ENCODE results near the gene SLC15A1. TPM values are rescaled to one million over a fixed set of nuclear protein-coding genes. Genes with fewer than 3 reads are reported as not detected.

The SLC15A1 gene
- total and polyA plus RNA-seq, 4 donors = 0.10 to 13.9 (median 0.13) TPM; not detected in 1

DNA sequence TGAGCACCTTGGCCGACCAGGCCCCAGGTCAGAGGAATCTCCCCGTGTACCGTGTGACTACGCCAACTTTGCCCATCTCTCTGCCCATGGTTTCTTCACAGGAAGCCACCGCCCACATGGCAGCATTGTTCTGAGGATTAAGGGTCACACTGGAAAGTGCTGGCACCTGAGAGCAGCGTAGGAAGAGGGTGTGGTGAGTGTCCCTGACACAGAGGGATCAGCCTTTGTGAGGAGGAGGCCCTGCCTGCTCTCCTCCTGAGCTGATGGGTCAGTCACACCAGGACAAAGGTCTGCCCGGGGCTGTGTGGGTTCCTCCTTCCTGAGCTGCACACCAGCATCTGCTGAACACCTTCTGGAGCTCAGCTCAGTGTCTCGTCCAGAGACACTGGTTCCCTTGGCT lies 32.2 kb upstream of the SLC15A1 start:
- H3K27ac ChIP-seq (ENCODE audit: low read depth in 1 of 2, low read length in 2 of 2) = no peak overlapping the region
- H3K9me3 ChIP-seq (ENCODE audit: control insufficient read depth, low read length) = peaks cover 4% of the 10 kb centered on the region
- no peaks in the 10 kb centered on the region for H3K27me3 ChIP-seq (ENCODE audit: control insufficient read depth in 1 of 2, insufficient read depth in 2 of 2, low read length in 1 of 2)
- 93% methylated on average over 8 of the region's 8 CpGs for WGBS, 2 donors
- no peak overlapping the region for H3K4me3 ChIP-seq (ENCODE audit: low read length in 2 of 2)
- intact Hi-C loops (cut with DNase I) = no loop called here
- ATAC-seq (ENCODE audit: low FRiP score) (no peak), DNase-seq (no peak)
- H3K36me3 ChIP-seq (ENCODE audit: control insufficient read depth in 1 of 2, insufficient read depth in 2 of 2, low read length in 1 of 2) = no peaks in the 10 kb centered on the region
- H3K4me1 ChIP-seq (ENCODE audit: control insufficient read depth in 1 of 2, insufficient read depth in 2 of 2, low read length in 2 of 2) = no peaks in the 10 kb centered on the region

DNA sequence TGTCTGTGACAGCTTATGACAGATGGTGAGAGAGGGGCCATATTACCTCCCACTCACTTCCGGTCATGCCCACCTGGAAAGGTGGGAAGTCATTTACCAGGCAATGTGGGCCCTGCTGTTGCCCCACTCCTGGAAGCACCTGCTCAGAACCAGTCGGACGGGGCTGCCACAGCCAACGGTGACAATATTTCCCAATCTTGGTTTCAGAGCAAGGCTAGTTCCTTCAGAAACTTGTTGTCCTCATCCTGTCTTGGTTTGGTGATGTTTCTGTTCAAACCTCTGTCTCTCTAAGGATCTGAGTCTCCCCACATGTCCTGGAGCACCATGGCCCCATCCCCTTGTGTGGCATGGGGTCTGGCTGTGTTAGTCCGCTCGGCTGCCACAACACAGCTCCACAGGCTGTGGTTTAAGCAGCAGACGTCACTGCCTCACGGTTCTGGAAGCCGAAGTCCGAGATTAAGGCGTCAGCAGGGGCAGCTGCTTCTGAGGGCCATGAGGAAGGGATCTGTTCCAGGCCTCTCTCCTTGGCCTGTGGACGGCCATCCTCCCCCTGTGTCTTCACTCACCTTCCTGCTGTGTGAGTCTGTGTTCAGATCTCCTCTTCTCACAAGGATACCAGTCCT lies 31.5 kb upstream of the SLC15A1 start:
- ATAC-seq (ENCODE audit: low FRiP score) (no peak), DNase-seq (no peak)
- WGBS, 2 donors = 87 to 92% methylated on average over 12 of the region's 12 CpGs
- Histone ChIP-seq H3K4me1 (ENCODE audit: control insufficient read depth in 1 of 2, insufficient read depth in 2 of 2, low read length in 2 of 2) (no peaks in the 10 kb centered on the region), H3K27ac (ENCODE audit: low read depth in 1 of 2, low read length in 2 of 2) (no peak overlapping the region), H3K27me3 (ENCODE audit: control insufficient read depth in 1 of 2, insufficient read depth in 2 of 2, low read length in 1 of 2) (no peaks in the 10 kb centered on the region), H3K9me3 (ENCODE audit: control insufficient read depth, low read length) (peaks cover 4% of the 10 kb centered on the region), H3K36me3 (ENCODE audit: control insufficient read depth in 1 of 2, insufficient read depth in 2 of 2, low read length in 1 of 2) (no peaks in the 10 kb centered on the region), H3K4me3 (ENCODE audit: low read length in 2 of 2) (no peak overlapping the region)
- intact Hi-C loops (cut with DNase I) = no loop called here

DNA sequence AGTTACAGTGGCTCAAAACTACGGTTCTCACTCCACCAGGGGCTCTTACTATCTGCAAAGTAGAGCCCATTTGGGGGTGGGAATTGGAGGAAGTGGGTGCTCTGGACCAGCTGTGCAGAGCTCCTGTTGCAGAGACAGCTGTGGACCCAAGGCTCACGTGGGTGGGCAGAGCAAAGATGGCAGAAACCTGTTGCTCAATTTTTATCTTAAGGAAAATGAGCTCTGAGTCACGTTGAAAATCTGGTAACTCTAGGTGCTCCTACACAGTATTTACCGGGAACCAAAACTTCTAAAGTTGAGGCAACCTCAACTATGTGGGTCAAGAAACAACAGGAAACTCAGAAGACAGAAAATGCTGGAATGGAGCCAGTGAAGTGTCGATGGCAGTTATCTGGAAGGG lies 30.2 kb upstream of the SLC15A1 start:
- Histone ChIP-seq H3K4me3 (ENCODE audit: low read length in 2 of 2) (no peak overlapping the region), H3K27me3 (ENCODE audit: control insufficient read depth in 1 of 2, insufficient read depth in 2 of 2, low read length in 1 of 2) (no peaks in the 10 kb centered on the region), H3K4me1 (ENCODE audit: control insufficient read depth in 1 of 2, insufficient read depth in 2 of 2, low read length in 2 of 2) (no peaks in the 10 kb centered on the region), H3K9me3 (ENCODE audit: control insufficient read depth, low read length) (peaks cover 4% of the 10 kb centered on the region), H3K27ac (ENCODE audit: low read depth in 1 of 2, low read length in 2 of 2) (no peak overlapping the region), H3K36me3 (ENCODE audit: control insufficient read depth in 1 of 2, insufficient read depth in 2 of 2, low read length in 1 of 2) (no peaks in the 10 kb centered on the region)
- DNase-seq (no peak), ATAC-seq (ENCODE audit: low FRiP score) (no peak)
- WGBS, 2 donors = 36 to 46% methylated on average over 5 of the region's 5 CpGs
- intact Hi-C loops (cut with DNase I) = no loop called here

DNA sequence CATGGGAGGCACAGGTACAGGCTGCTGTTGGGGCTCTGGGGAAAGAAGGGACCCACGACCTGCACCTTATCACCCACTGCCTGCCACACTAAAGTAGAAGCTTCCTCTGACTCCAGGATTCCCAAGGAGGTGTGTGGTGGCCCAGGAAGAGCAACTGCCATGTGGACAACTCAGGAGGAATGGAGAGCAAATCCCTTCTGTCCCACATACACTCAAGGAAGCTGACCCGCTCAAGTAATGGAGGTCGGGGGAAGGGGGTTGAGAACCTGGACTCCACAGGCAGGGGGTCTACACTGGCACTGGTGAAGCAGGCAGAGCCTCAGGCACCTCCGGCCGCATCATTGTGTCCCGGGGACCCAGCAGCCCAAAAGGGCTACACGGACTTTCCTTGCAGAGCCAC lies 29.4 kb upstream of the SLC15A1 start:
- Histone ChIP-seq H3K27me3 (ENCODE audit: control insufficient read depth in 1 of 2, insufficient read depth in 2 of 2, low read length in 1 of 2) (no peaks in the 10 kb centered on the region), H3K9me3 (ENCODE audit: control insufficient read depth, low read length) (peaks cover 4% of the 10 kb centered on the region), H3K27ac (ENCODE audit: low read depth in 1 of 2, low read length in 2 of 2) (no peak overlapping the region), H3K4me1 (ENCODE audit: control insufficient read depth in 1 of 2, insufficient read depth in 2 of 2, low read length in 2 of 2) (no peaks in the 10 kb centered on the region), H3K4me3 (ENCODE audit: low read length in 2 of 2) (no peak overlapping the region), H3K36me3 (ENCODE audit: control insufficient read depth in 1 of 2, insufficient read depth in 2 of 2, low read length in 1 of 2) (no peaks in the 10 kb centered on the region)
- ATAC-seq (ENCODE audit: low FRiP score) (no peak), DNase-seq (no peak)
- intact Hi-C loops (cut with DNase I) = no loop called here
- 70 to 78% methylated on average over 7 of the region's 7 CpGs for WGBS, 2 donors

DNA sequence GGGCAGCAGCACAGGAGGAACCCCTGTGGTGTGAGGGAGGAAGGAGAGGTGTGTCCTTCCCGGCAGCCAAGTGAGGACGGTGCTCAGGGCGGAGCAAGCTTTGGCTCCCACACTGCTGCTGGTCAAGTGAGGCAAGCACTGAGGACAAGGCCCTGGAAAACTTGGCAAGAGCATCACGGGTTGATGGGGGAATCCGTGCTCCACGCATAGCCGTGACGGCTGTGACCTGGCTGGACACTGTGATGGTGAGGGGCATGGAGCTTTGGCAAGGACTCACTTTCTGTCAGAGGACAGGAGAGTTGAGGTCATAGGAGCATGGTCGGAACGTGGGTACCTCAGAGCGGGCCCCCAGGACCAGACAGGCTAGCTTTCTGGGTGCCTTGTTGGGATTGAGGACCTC lies 29.0 kb upstream of the SLC15A1 start:
- WGBS, 2 donors = 86 to 88% methylated on average over 11 of the region's 11 CpGs
- H3K9me3 ChIP-seq (ENCODE audit: control insufficient read depth, low read length) = peaks cover 4% of the 10 kb centered on the region
- H3K27ac ChIP-seq (ENCODE audit: low read depth in 1 of 2, low read length in 2 of 2) = no peak overlapping the region
- intact Hi-C loops (cut with DNase I) = no loop called here
- no peak overlapping the region for H3K4me3 ChIP-seq (ENCODE audit: low read length in 2 of 2)
- no peak for DNase-seq
- no peak for ATAC-seq (ENCODE audit: low FRiP score)
- no peaks in the 10 kb centered on the region for H3K4me1 ChIP-seq (ENCODE audit: control insufficient read depth in 1 of 2, insufficient read depth in 2 of 2, low read length in 2 of 2)
- H3K27me3 ChIP-seq (ENCODE audit: control insufficient read depth in 1 of 2, insufficient read depth in 2 of 2, low read length in 1 of 2) = no peaks in the 10 kb centered on the region
- H3K36me3 ChIP-seq (ENCODE audit: control insufficient read depth in 1 of 2, insufficient read depth in 2 of 2, low read length in 1 of 2) = no peaks in the 10 kb centered on the region

DNA sequence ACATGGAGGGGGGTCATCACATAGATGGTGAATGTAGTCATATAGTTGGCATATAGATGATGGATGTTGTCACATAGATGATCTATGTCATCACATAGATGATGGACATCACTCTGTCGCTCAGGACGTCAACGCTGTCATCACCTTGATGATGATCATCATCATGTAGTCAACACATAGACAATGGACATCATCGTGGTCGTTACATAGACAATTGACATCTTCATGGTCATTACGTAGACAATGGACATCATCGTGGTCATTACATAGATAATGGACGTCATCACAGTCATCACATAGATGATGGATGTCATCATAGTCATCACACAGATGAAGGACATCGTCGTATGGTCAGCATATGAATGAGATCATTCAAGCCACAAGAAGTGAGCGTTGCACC lies 28.6 kb upstream of the SLC15A1 start:
- intact Hi-C loops (cut with DNase I) = no loop called here
- ATAC-seq (ENCODE audit: low FRiP score) = no peak
- WGBS, 2 donors = 85 to 91% methylated on average over 11 of the region's 11 CpGs
- Histone ChIP-seq H3K9me3 (ENCODE audit: control insufficient read depth, low read length) (peaks cover 4% of the 10 kb centered on the region), H3K36me3 (ENCODE audit: control insufficient read depth in 1 of 2, insufficient read depth in 2 of 2, low read length in 1 of 2) (no peaks in the 10 kb centered on the region), H3K4me3 (ENCODE audit: low read length in 2 of 2) (no peak overlapping the region), H3K4me1 (ENCODE audit: control insufficient read depth in 1 of 2, insufficient read depth in 2 of 2, low read length in 2 of 2) (no peaks in the 10 kb centered on the region), H3K27me3 (ENCODE audit: control insufficient read depth in 1 of 2, insufficient read depth in 2 of 2, low read length in 1 of 2) (no peaks in the 10 kb centered on the region), H3K27ac (ENCODE audit: low read depth in 1 of 2, low read length in 2 of 2) (no peak overlapping the region)
- DNase-seq = no peak

DNA sequence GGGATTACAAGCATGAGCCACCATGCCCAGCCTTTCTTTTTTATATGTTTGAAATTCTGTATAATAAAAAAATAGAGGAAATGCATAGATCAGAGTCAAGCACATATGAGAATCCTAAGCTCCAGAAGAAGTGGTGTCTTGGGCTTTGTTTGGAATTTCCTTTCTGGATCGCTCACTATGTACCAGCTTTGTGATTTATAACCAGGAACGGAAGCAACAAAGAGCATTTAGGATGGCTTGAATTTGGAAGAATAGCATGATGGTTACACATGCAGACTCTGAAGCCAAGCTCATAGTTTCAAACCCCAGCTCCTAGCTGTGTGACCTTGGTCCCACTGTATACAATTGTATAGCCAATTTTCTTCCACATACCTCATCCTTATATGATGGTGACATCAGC lies 28.0 kb upstream of the SLC15A1 start:
- peaks cover 4% of the 10 kb centered on the region for H3K9me3 ChIP-seq (ENCODE audit: control insufficient read depth, low read length)
- 15 to 33% methylated on average over 2 of the region's 2 CpGs for WGBS, 2 donors
- H3K27me3 ChIP-seq (ENCODE audit: control insufficient read depth in 1 of 2, insufficient read depth in 2 of 2, low read length in 1 of 2) = no peaks in the 10 kb centered on the region
- H3K36me3 ChIP-seq (ENCODE audit: control insufficient read depth in 1 of 2, insufficient read depth in 2 of 2, low read length in 1 of 2) = no peaks in the 10 kb centered on the region
- ATAC-seq (ENCODE audit: low FRiP score) (no peak), DNase-seq (no peak)
- no peak overlapping the region for H3K4me3 ChIP-seq (ENCODE audit: low read length in 2 of 2)
- no peaks in the 10 kb centered on the region for H3K4me1 ChIP-seq (ENCODE audit: control insufficient read depth in 1 of 2, insufficient read depth in 2 of 2, low read length in 2 of 2)
- intact Hi-C loops (cut with DNase I) = no loop called here
- no peak overlapping the region for H3K27ac ChIP-seq (ENCODE audit: low read depth in 1 of 2, low read length in 2 of 2)

DNA sequence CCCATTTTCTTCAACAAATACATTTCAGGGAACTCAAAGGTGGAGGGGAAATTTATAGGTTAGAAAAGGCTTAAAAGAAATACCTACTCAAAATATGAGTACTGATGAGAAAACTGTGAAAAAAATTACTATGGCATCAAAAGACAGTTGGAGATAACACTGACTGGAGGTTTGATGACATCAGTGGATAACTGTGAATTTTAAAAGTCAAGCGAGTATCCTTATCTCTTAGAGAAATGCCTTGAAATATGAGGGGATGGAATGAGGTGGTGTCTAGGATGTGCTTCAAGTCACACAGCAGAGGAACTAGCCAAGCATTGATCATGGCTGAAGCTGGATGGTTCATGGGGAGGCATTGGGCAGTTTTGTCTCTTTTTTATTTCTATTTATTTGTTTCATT lies 27.2 kb upstream of the SLC15A1 start:
- ATAC-seq (ENCODE audit: low FRiP score) = no peak
- 68 to 81% methylated on average over 1 of the region's 1 CpG for WGBS, 2 donors

DNA sequence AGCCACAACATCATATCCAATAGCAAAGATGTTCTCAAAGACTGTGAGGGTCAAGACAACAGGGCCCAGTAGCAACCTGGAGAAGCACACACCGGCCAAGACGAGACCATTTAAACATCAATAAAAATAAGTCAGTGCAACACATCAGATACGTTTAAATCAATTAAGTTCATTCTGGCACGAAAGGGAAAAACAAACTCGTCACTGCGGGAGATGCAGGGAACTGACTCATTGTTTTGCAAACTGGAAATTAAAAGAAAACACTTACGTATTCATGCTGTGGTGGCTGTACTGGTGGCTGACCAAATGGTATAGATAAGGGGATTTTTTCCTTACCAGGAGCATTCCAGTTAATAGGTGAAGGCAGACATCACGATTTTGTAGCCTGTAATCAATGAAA lies 26.3 kb upstream of the SLC15A1 start:
- Histone ChIP-seq H3K36me3 (ENCODE audit: control insufficient read depth in 1 of 2, insufficient read depth in 2 of 2, low read length in 1 of 2) (no peaks in the 10 kb centered on the region), H3K27ac (ENCODE audit: low read depth in 1 of 2, low read length in 2 of 2) (no peak overlapping the region), H3K4me1 (ENCODE audit: control insufficient read depth in 1 of 2, insufficient read depth in 2 of 2, low read length in 2 of 2) (no peaks in the 10 kb centered on the region), H3K4me3 (ENCODE audit: low read length in 2 of 2) (no peak overlapping the region), H3K9me3 (ENCODE audit: control insufficient read depth, low read length) (peaks cover 4% of the 10 kb centered on the region), H3K27me3 (ENCODE audit: control insufficient read depth in 1 of 2, insufficient read depth in 2 of 2, low read length in 1 of 2) (no peaks in the 10 kb centered on the region)
- no peak for DNase-seq
- WGBS, 2 donors = 64 to 71% methylated on average over 8 of the region's 8 CpGs
- intact Hi-C loops (cut with DNase I) = no loop called here
- ATAC-seq (ENCODE audit: low FRiP score) = no peak

More for the DNA sequence above, 27.2 kb upstream of the SLC15A1 start:
- Histone ChIP-seq H3K4me1 (ENCODE audit: control insufficient read depth in 1 of 2, insufficient read depth in 2 of 2, low read length in 2 of 2) (no peaks in the 10 kb centered on the region), H3K27me3 (ENCODE audit: control insufficient read depth in 1 of 2, insufficient read depth in 2 of 2, low read length in 1 of 2) (no peaks in the 10 kb centered on the region), H3K27ac (ENCODE audit: low read depth in 1 of 2, low read length in 2 of 2) (no peak overlapping the region), H3K4me3 (ENCODE audit: low read length in 2 of 2) (no peak overlapping the region), H3K36me3 (ENCODE audit: control insufficient read depth in 1 of 2, insufficient read depth in 2 of 2, low read length in 1 of 2) (no peaks in the 10 kb centered on the region), H3K9me3 (ENCODE audit: control insufficient read depth, low read length) (peaks cover 4% of the 10 kb centered on the region)
- intact Hi-C loops (cut with DNase I) = no loop called here
- no peak for DNase-seq
